ENCODE measurements around the gene APOL1. TPM values are rescaled to one million over a fixed set of nuclear protein-coding genes. Genes with fewer than 3 reads are reported as not detected.
"Not testable (repeated sequence)": the region's sequence is repeated elsewhere in the genome, so short reads cannot be mapped to it uniquely, and the experiment has no call there.

APOL1 gene
- polyA plus RNA-seq, 1 donor from 2014 or later: not detected

DNA sequence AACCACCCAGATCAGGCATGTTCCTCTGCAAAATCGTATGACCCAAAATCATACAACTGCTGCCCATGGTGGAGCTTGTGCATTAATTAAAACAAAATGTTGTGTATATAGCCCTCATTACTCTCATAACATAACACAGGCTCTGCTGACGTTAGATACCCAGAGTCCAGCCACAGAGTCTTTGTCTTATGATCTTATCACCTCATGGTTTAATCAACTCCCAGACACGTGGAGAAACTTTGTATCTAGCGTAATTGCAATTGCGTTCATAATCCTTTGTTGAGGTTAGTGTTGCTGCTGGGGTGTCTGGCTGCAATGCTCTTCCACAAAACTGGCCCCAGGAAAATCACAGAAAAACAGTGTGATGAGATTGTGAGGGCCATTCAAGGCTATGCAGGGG is 5.0 kb upstream of the APOL1 start:
- H3F3A ChIP-seq (ENCODE audit: insufficient read depth, low read length, poor library complexity, severe bottlenecking): no peaks in the 10 kb centered on the region
- TF ChIP-seq, protein P1, sequence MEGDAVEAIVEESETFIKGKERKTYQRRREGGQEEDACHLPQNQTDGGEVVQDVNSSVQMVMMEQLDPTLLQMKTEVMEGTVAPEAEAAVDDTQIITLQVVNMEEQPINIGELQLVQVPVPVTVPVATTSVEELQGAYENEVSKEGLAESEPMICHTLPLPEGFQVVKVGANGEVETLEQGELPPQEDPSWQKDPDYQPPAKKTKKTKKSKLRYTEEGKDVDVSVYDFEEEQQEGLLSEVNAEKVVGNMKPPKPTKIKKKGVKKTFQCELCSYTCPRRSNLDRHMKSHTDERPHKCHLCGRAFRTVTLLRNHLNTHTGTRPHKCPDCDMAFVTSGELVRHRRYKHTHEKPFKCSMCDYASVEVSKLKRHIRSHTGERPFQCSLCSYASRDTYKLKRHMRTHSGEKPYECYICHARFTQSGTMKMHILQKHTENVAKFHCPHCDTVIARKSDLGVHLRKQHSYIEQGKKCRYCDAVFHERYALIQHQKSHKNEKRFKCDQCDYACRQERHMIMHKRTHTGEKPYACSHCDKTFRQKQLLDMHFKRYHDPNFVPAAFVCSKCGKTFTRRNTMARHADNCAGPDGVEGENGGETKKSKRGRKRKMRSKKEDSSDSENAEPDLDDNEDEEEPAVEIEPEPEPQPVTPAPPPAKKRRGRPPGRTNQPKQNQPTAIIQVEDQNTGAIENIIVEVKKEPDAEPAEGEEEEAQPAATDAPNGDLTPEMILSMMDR (IDR thresholded peaks at IDR 0.05; ENCODE audit: poor library complexity, severe bottlenecking): no peak
- TF ChIP-seq SMC3 (conservative IDR thresholded peaks at IDR 0.05; ENCODE audit: poor library complexity) (no peak), TAF1 (IDR thresholded peaks at IDR 0.05; ENCODE audit: low read depth) (no peak), MXI1 (conservative IDR thresholded peaks at IDR 0.05; ENCODE audit: poor library complexity, severe bottlenecking) (no peak), EP300 (conservative IDR thresholded peaks at IDR 0.05; ENCODE audit: poor library complexity, severe bottlenecking) (no peak), POLR2AphosphoS5 (IDR thresholded peaks at IDR 0.05) (no peak), RAD21 (conservative IDR thresholded peaks at IDR 0.05) (no peak), EZH2 (IDR thresholded peaks at IDR 0.05; ENCODE audit: borderline replicate concordance, insufficient read depth, low read length, poor library complexity, severe bottlenecking) (no peak)
- TF ChIP-seq, protein P2, sequence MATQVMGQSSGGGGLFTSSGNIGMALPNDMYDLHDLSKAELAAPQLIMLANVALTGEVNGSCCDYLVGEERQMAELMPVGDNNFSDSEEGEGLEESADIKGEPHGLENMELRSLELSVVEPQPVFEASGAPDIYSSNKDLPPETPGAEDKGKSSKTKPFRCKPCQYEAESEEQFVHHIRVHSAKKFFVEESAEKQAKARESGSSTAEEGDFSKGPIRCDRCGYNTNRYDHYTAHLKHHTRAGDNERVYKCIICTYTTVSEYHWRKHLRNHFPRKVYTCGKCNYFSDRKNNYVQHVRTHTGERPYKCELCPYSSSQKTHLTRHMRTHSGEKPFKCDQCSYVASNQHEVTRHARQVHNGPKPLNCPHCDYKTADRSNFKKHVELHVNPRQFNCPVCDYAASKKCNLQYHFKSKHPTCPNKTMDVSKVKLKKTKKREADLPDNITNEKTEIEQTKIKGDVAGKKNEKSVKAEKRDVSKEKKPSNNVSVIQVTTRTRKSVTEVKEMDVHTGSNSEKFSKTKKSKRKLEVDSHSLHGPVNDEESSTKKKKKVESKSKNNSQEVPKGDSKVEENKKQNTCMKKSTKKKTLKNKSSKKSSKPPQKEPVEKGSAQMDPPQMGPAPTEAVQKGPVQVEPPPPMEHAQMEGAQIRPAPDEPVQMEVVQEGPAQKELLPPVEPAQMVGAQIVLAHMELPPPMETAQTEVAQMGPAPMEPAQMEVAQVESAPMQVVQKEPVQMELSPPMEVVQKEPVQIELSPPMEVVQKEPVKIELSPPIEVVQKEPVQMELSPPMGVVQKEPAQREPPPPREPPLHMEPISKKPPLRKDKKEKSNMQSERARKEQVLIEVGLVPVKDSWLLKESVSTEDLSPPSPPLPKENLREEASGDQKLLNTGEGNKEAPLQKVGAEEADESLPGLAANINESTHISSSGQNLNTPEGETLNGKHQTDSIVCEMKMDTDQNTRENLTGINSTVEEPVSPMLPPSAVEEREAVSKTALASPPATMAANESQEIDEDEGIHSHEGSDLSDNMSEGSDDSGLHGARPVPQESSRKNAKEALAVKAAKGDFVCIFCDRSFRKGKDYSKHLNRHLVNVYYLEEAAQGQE (IDR thresholded peaks at IDR 0.05; ENCODE audit: borderline replicate concordance): no peak
- no peaks in the 10 kb centered on the region for H3K9me2 ChIP-seq (ENCODE audit: insufficient read depth, low read length)
- H3K9ac ChIP-seq (ENCODE audit: low read length): no peak overlapping the region
- H2AFZ ChIP-seq (ENCODE audit: low read depth, low read length): no peak overlapping the region
- no peaks in the 10 kb centered on the region for H3K27me3 ChIP-seq (ENCODE audit: insufficient read depth, low read depth, low read length)
- H3K36me3 ChIP-seq (ENCODE audit: insufficient read depth, low read length): no peaks in the 10 kb centered on the region
- H3K79me2 ChIP-seq (replicated peaks; ENCODE audit: insufficient read depth, low read length): no peaks in the 10 kb centered on the region
- no peak overlapping the region for H3K27ac ChIP-seq (ENCODE audit: low read length)
- H3K9me3 ChIP-seq (ENCODE audit: low read length): no peaks in the 10 kb centered on the region
- H3K4me3 ChIP-seq (ENCODE audit: low read length): no peak overlapping the region
- no peak overlapping the region for H3K4me2 ChIP-seq (ENCODE audit: low read length)
- H4K20me1 ChIP-seq (ENCODE audit: insufficient read depth): no peaks in the 10 kb centered on the region

DNA sequence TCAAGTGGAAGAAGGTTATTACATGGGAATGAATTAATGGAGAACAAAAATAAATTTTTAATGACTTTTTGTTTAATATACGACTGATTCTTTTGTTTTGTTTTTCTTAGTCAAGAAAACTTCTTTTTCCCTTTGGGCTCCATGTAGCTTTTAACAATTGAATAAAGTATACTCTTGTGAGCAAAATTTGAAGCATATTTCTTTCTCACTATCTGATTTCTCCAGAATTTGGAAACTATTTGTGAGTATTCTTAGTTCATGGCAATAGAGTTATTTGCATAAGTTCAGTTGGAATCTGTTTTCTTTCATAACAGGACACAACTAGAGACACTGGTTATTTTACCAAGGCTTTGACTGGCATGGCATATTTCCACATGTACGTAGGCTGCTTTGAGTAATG is 3.8 kb upstream of the APOL1 start:
- Histone ChIP-seq H3K36me3 (ENCODE audit: insufficient read depth, low read length) (no peaks in the 10 kb centered on the region), H3K4me3 (ENCODE audit: low read length) (no peak overlapping the region), H3K9me2 (ENCODE audit: insufficient read depth, low read length) (no peaks in the 10 kb centered on the region), H3K9me3 (ENCODE audit: low read length) (no peaks in the 10 kb centered on the region), H4K20me1 (ENCODE audit: insufficient read depth) (no peaks in the 10 kb centered on the region), H3K79me2 (replicated peaks; ENCODE audit: insufficient read depth, low read length) (no peaks in the 10 kb centered on the region), H3K9ac (ENCODE audit: low read length) (no peak overlapping the region), H3K27ac (ENCODE audit: low read length) (no peak overlapping the region), H3K4me2 (ENCODE audit: low read length) (no peak overlapping the region), H3K27me3 (ENCODE audit: insufficient read depth, low read depth, low read length) (no peaks in the 10 kb centered on the region), H3F3A (ENCODE audit: insufficient read depth, low read length, poor library complexity, severe bottlenecking) (no peaks in the 10 kb centered on the region), H2AFZ (ENCODE audit: low read depth, low read length) (no peak overlapping the region)
- TF ChIP-seq, protein P1 (IDR thresholded peaks at IDR 0.05; ENCODE audit: poor library complexity, severe bottlenecking): no peak
- no peak for TF ChIP-seq EP300 (conservative IDR thresholded peaks at IDR 0.05; ENCODE audit: poor library complexity, severe bottlenecking)
- TF ChIP-seq MXI1 (conservative IDR thresholded peaks at IDR 0.05; ENCODE audit: poor library complexity, severe bottlenecking): no peak
- TF ChIP-seq RAD21 (conservative IDR thresholded peaks at IDR 0.05): no peak
- TF ChIP-seq TAF1 (IDR thresholded peaks at IDR 0.05; ENCODE audit: low read depth): no peak

DNA sequence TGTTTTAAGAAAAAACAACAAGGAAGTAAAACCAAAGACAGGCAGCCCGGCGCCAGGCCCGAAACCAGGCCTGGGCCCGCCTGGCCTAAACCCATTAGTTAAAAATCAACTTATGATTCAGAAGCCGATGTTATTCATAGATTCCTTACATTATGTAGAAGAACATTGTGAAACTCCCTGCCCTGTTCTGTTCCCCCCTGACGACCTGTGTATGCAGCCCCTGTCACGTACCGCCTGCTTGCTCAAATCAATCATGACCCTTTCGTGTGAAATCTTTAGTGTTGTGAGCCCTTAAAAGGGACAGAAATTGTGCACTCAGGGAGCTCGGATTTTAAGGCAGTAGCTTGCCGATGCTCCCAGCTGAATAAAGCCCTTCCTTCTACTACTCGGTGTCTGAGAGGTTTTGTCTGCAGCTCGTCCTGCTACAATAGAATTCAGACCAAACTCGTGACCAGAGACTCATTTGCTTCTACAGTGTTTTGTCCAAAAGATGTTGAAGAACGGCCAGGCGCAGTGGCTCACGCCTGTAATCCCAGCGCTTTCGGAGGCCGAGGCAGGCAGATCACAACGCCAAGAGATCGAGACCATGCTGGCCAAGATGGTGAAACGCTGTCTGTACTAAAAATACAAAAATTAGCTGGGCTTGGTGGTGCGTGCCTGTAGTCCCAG is 2.5 kb upstream of the APOL1 start:
- H3F3A ChIP-seq (ENCODE audit: insufficient read depth, low read length, poor library complexity, severe bottlenecking); H3K36me3 ChIP-seq (ENCODE audit: insufficient read depth, low read length); H3K27me3 ChIP-seq (ENCODE audit: insufficient read depth, low read depth, low read length); H3K4me2 ChIP-seq (ENCODE audit: low read length); H3K79me2 ChIP-seq (replicated peaks; ENCODE audit: insufficient read depth, low read length); H3K9ac ChIP-seq (ENCODE audit: low read length); H3K9me3 ChIP-seq (ENCODE audit: low read length); H3K9me2 ChIP-seq (ENCODE audit: insufficient read depth, low read length); H2AFZ ChIP-seq (ENCODE audit: low read depth, low read length); H3K27ac ChIP-seq (ENCODE audit: low read length); H4K20me1 ChIP-seq (ENCODE audit: insufficient read depth); H3K4me3 ChIP-seq (ENCODE audit: low read length): not testable (repeated sequence)

DNA sequence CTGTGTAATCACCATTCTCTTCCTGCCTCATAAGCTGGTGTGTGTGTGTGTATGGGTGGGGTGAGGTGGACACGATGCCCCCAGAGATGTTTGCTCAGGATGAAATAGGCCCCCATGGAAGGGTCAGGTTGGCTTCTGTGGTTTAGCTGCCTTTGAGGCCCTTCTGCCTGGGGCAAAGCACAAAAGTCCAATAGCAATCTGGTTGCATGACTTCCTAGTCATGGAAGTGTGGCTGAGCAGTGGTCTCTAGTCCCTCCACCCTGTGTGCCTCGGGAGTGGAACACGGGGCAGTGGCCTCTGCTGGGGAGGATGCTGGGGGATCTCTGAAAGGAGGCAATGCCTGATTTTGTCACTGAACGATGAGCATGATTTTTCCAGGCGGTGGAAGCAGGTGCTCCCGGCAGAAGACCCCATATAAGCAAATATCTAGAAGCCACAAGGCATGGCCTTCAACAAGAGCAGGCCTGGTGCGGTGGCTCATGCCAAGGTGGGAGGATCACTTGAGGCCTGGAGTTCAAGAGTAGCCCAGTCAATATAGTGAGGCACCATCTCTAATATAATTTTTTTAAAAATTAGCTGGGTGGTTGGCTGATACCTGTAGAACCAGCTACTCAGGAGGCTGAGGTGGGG is 839 bp upstream of the APOL1 start:
- not testable (repeated sequence) for H4K20me1 ChIP-seq (ENCODE audit: insufficient read depth); H3K9ac ChIP-seq (ENCODE audit: low read length); H3K27me3 ChIP-seq (ENCODE audit: insufficient read depth, low read depth, low read length); H3K9me3 ChIP-seq (ENCODE audit: low read length); H3K36me3 ChIP-seq (ENCODE audit: insufficient read depth, low read length); H3K4me2 ChIP-seq (ENCODE audit: low read length); H2AFZ ChIP-seq (ENCODE audit: low read depth, low read length); H3K79me2 ChIP-seq (replicated peaks; ENCODE audit: insufficient read depth, low read length); H3F3A ChIP-seq (ENCODE audit: insufficient read depth, low read length, poor library complexity, severe bottlenecking); H3K9me2 ChIP-seq (ENCODE audit: insufficient read depth, low read length); H3K4me3 ChIP-seq (ENCODE audit: low read length); H3K27ac ChIP-seq (ENCODE audit: low read length)
